ENCODE results near the gene OR2W3. TPM values are rescaled to one million over a fixed set of nuclear protein-coding genes. Genes with fewer than 3 reads are reported as not detected.

The OR2W3 gene
- total and polyA plus RNA-seq, 8 donors, result 0.24 to 2.1 (median 0.46) TPM; not detected in 1

- no peak for ATAC-seq
- H3K9me3 ChIP-seq, result no peaks in the 10 kb centered on the region
- H3K4me1 ChIP-seq, result no peaks in the 10 kb centered on the region
- DNase-seq, result no peak
- no peak overlapping the region for H3K4me3 ChIP-seq
- intact Hi-C loops (cut with DNase I), result no loop called here
- TF ChIP-seq, protein P1, sequence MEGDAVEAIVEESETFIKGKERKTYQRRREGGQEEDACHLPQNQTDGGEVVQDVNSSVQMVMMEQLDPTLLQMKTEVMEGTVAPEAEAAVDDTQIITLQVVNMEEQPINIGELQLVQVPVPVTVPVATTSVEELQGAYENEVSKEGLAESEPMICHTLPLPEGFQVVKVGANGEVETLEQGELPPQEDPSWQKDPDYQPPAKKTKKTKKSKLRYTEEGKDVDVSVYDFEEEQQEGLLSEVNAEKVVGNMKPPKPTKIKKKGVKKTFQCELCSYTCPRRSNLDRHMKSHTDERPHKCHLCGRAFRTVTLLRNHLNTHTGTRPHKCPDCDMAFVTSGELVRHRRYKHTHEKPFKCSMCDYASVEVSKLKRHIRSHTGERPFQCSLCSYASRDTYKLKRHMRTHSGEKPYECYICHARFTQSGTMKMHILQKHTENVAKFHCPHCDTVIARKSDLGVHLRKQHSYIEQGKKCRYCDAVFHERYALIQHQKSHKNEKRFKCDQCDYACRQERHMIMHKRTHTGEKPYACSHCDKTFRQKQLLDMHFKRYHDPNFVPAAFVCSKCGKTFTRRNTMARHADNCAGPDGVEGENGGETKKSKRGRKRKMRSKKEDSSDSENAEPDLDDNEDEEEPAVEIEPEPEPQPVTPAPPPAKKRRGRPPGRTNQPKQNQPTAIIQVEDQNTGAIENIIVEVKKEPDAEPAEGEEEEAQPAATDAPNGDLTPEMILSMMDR (IDR thresholded peaks at IDR 0.05), result no peak
- H3K27me3 ChIP-seq, result no peaks in the 10 kb centered on the region
- H3K36me3 ChIP-seq, result no peaks in the 10 kb centered on the region
- no peak overlapping the region for H3K27ac ChIP-seq
Measured at GRCh38 chr1:247914941-247915662, 19.7 kb downstream of the OR2W3 start.

DNA sequence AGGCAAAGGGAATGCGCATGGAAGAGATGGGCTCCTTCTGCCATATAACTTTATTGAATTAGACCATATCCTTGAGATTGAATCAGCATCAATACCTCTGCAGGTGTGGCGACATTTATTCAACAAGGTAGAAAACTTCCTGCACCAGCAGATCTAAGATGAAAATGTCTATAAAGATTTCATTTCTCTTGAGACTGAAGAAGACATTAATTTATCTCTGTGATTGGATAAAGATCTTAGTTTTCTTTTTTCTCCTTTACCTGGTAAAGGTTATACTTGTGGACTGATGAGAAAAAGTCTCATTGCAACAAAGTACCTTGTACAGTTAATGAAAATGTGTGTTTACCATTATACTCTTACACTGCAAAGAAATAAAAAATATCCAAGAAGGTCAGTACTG lies 24.6 kb downstream of the OR2W3 start, which contains the start of gene OR2T8:
Gene OR2T8 (plus strand): TSS at position 301 of the 400 bp plus-strand sequence. CDS start 766 bp downstream, outside the sequence.
- H3K27ac ChIP-seq, result no peak within 1 kb of the TSS
- ATAC-seq, result no peak
- DNase-seq, result no peak
- H3K4me3 ChIP-seq, result no peak within 1 kb of the TSS
- no peaks in the 10 kb centered on the region for H3K27me3 ChIP-seq
- no peaks in the 10 kb centered on the region for H3K4me1 ChIP-seq
- intact Hi-C loops (cut with DNase I), result no loop called here
- no peaks in the 10 kb centered on the region for H3K9me3 ChIP-seq
- H3K36me3 ChIP-seq, result no peaks in the 10 kb centered on the region
- TF ChIP-seq, protein P1 (IDR thresholded peaks at IDR 0.05), result no peak

DNA sequence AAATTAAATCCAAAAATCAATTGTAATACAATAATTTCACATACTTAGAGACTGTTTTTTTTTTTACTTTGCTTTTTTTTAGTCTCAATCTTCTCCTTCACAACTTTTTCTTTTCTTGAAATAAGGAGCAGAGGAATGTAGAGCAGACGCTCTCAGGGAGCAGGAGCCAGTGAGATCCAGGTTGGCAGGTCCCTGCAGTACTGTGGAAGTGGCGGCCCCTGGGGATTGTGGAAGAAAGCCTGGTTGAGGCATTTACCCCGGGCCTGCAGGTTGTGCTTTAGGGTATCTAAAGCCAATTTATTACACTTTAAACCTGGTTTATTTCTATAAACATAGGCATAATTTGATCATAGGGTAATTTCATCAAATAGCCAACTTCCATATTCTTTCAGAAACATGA lies 28.6 kb downstream of the OR2W3 start:
- Histone ChIP-seq H3K27ac (no peak overlapping the region), H3K4me3 (no peak overlapping the region), H3K27me3 (no peaks in the 10 kb centered on the region), H3K9me3 (no peaks in the 10 kb centered on the region), H3K4me1 (no peaks in the 10 kb centered on the region), H3K36me3 (no peaks in the 10 kb centered on the region)
- TF ChIP-seq, protein P1 (IDR thresholded peaks at IDR 0.05), result no peak
- no peak for ATAC-seq
- DNase-seq, result no peak
- intact Hi-C loops (cut with DNase I), result no loop called here

DNA sequence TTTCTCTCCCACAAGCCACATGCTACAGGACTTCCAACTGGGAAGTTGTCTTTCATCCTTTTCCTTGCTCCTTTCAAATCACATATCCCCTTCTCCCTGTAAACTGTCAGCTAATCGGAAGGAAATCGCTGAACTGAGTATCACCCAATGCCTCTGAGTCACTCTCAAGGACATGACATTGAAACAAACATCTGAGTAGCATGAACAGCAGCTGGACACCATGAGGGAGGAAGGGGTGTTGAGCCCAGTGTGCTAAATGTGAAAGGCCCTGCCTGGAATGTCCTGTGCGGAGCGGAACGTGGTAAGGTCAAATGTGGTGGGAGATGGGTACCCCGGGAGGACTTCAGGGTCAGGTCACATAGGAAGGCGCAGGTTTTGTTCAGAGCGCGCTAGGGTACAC lies 29.5 kb downstream of the OR2W3 start, which contains the start of gene OR2AJ1:
Gene OR2AJ1 (plus strand): TSS at position 22 of the 400 bp plus-strand sequence. CDS start 8,880 bp downstream, outside the sequence.
- no peak within 1 kb of the TSS for H3K4me3 ChIP-seq
- no peak for ATAC-seq
- H3K9me3 ChIP-seq, result no peaks in the 10 kb centered on the region
- no peaks in the 10 kb centered on the region for H3K36me3 ChIP-seq
- TF ChIP-seq, protein P1 (IDR thresholded peaks at IDR 0.05), result no peak
- no peaks in the 10 kb centered on the region for H3K4me1 ChIP-seq
- DNase-seq, result no peak
- H3K27me3 ChIP-seq, result no peaks in the 10 kb centered on the region
- H3K27ac ChIP-seq, result no peak within 1 kb of the TSS
- intact Hi-C loops (cut with DNase I), result no loop called here

DNA sequence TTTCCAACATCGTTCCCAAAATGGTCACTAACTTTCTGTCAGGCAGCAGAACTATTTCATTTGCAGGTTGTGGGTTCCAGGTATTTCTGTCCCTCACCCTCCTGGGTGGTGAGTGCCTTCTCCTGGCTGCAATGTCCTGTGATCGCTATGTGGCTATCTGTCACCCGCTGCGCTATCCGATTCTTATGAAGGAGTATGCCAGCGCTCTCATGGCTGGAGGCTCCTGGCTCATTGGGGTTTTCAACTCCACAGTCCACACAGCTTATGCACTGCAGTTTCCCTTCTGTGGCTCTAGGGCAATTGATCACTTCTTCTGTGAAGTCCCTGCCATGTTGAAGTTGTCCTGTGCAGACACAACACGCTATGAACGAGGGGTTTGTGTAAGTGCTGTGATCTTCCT lies 38.6 kb downstream of the OR2W3 start:
- peaks cover 0 to 14% of the 10 kb centered on the region in 2 donors for H3K9me3 ChIP-seq
- DNase-seq (no peak), ATAC-seq (no peak)
- no peaks in the 10 kb centered on the region for H3K36me3 ChIP-seq
- H3K4me1 ChIP-seq, result no peaks in the 10 kb centered on the region
- TF ChIP-seq, protein P1 (IDR thresholded peaks at IDR 0.05), result no peak
- intact Hi-C loops (cut with DNase I), result no loop called here
- no peak overlapping the region for H3K27ac ChIP-seq
- H3K4me3 ChIP-seq, result no peak overlapping the region
- H3K27me3 ChIP-seq, result peaks cover 0 to 9% of the 10 kb centered on the region in 2 donors
